A549 treated with Hydrocortisone at 1 μM for 4 hours (cell line): ENCODE data around the gene PDLIM7. TPM values are rescaled to one million over a fixed set of nuclear protein-coding genes. Genes with fewer than 3 reads are reported as not detected.

ENCODE experiments used
- total RNA-seq: library from RNA; stranded (reverse); fragments of 200-300 nt; extraction: Qiagen RNA extraction; gene quantifications from 5 replicates; pipeline ENCODE4 v1.2.3, GENCODE V29; 2022

The PDLIM7 gene
- 68.0 to 88.6 TPM (median 79.2 TPM) in 5 replicates for total RNA-seq

GRCh38 chr5:177497292-177498012 lies at the start of gene PDLIM7:
Gene PDLIM7, minus strand, starts transcription at chr5:177497604. Its CDS starts 1,092 bp downstream, at chr5:177496512.

DNA sequence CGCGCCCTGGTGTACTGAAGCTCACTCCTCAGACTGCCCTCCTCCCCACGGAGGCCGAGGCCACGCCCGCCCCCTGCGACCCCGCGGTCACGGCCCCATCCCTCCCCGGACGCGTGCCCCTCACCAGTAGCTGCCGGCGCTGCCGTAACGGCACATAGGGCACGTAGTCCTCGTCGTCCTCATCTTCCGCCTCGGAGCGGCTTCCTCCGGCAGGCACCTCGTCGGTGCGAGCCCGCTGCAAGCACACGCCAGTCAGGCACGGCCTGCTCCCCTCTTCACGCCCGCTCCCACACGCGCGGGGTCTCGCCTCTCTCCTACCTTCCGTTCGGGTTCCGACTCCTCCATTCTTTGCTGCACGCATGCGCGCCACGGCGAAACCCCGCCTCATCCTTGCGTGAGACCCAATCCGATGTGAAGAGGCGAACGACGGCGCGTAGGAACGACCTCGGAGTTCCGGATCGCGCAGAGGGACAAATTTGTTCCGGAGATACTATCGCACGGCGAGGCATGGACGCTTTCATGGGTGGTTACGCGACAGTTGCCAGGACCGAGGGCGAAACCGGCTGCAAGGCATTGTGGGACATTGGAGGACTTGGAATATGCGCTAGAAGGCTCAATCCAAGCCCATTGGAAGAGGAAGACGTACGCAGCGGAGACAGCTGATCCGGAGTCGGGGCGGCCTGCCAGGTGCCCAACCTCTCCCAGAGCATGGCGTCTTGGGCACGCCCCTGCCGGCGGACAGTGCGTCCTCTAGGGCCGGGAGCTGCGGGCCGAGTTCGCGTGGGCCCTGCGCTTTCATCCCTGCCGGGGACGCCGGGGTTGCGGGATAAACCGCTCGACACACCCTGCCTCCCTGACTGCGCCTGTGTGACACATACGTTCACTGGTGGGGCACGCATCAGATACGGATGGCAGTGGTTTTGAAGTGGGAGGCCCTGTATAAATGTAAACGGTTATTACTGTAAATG lies 19.5 kb upstream of the PDLIM7 start, which contains the start of gene DDX41:
Gene DDX41 (minus strand): TSS at position 361 of the 968 bp plus-strand sequence. CDS start 16 bp downstream, at position 345.

DNA sequence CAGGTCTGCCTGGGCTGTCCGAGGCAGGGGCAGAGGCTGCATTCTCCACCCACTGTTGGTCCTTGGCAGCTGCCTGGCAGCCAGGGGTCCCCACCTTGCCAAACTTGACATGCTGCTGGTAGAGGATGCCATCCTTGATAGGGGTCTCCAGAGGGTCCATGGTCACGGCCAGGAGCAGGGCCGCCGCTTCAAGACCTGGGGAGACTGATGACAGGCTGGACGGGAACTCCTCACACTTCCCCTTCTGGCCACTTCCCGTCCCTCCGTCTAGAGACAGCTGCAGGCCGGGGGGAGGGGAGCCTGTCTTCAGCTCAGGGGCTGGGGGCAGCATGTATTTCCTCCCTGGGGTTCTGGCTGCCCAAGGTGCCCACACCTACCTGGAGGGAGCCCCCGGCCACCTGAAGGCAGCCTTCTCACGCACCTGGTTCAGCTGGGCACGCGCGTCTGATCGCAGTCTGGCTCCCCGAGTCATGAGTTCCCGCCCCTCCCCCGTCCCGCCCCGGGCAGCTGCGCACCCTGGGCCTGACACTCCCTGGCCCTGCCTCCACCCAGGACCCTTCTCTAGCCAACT lies 12.1 kb upstream of the PDLIM7 start, which contains the start of gene DOK3:
Gene DOK3 (minus strand): TSS at position 446 of the 571 bp plus-strand sequence. CDS start 286 bp downstream, at position 160.

GRCh38 chr5:177473443-177474001 lies 23.9 kb downstream of the PDLIM7 start, which contains the start of gene DBN1:
Gene DBN1, minus strand, starts transcription at chr5:177473634. Its CDS starts 113 bp downstream, at chr5:177473521.

GRCh38 chr5:177446200-177447065 lies 51.0 kb downstream of the PDLIM7 start, which contains the start of gene PRR7:
Gene PRR7, plus strand, starts transcription at chr5:177446814. Its CDS starts 8,254 bp downstream, at chr5:177455068.

Other genes with a start within 250 kb of the PDLIM7 start
- 20.6 to 25.3 TPM (median 24.0 TPM) in 5 replicates for gene RAB24, start 193.9 kb downstream of the PDLIM7 start, total RNA-seq
- 270 to 377 TPM (median 369 TPM) in 5 replicates for gene PRELID1, start 193.8 kb downstream of the PDLIM7 start, total RNA-seq
- gene MXD3, start 185.7 kb downstream of the PDLIM7 start, total RNA-seq = 11.9 to 20.1 TPM (median 18.7 TPM) in 5 replicates
- 185 to 298 TPM (median 190 TPM) in 5 replicates for gene LMAN2, start 145.9 kb downstream of the PDLIM7 start, total RNA-seq
- 3.0 to 5.8 TPM (median 5.6 TPM) in 5 replicates for gene RGS14, start 139.7 kb downstream of the PDLIM7 start, total RNA-seq
- gene SLC34A1, start 113.2 kb downstream of the PDLIM7 start, total RNA-seq = not detected in 5 replicates
- not detected in 5 replicates for gene PFN3, start 96.9 kb downstream of the PDLIM7 start, total RNA-seq
- gene F12, start 88.0 kb downstream of the PDLIM7 start, total RNA-seq = 14.2 to 24.1 TPM (median 22.1 TPM) in 5 replicates
- 23.1 to 27.6 TPM (median 26.2 TPM) in 5 replicates for gene GRK6, start 70.9 kb downstream of the PDLIM7 start, total RNA-seq
- gene PRR7, start 50.8 kb downstream of the PDLIM7 start, total RNA-seq = 11.3 to 32.8 TPM (median 30.9 TPM) in 5 replicates
- 54.3 to 70.9 TPM (median 65.2 TPM) in 5 replicates for gene DBN1, start 24.0 kb downstream of the PDLIM7 start, total RNA-seq
- gene DOK3, start 12.2 kb upstream of the PDLIM7 start, total RNA-seq = 2.7 to 6.1 TPM (median 3.8 TPM) in 5 replicates
- gene DDX41, start 19.4 kb upstream of the PDLIM7 start, total RNA-seq = 95.4 to 135 TPM (median 109 TPM) in 5 replicates
- gene FAM193B, start 57.0 kb upstream of the PDLIM7 start, total RNA-seq = 19.3 to 27.3 TPM (median 25.0 TPM) in 5 replicates
- 275 to 289 TPM (median 280 TPM) in 5 replicates for gene TMED9, start 94.6 kb upstream of the PDLIM7 start, total RNA-seq
- gene B4GALT7, start 102.5 kb upstream of the PDLIM7 start, total RNA-seq = 21.3 to 27.7 TPM (median 26.5 TPM) in 5 replicates